Measurements from ENCODE around the gene IPCEF1.

IPCEF1 gene

GRCh38 chr6:154166140-154166539 lies 190.5 kb downstream of the IPCEF1 start:
- DNase-seq (ENCODE audit: low read depth in 2 of 2, low spot score in 1 of 2) = no peak

DNA sequence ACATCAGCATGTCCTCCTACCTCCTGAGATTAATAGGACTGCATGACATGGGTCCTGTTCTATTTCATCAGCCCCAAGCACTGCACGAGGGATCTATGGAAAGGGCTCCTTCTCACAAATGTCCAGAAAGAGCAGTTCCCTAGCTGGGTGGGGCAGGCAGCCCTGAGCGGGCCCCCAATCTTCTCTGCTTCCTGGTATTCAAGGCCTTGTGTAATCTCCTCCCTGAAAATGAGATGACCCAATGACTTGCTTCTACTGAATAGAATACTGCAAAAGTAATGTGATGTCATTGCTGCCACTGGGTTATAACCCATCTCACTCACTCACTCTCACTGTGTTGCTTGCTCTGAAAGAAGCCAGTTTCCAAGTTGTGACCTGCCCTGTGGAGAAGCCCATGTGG lies 191.1 kb downstream of the IPCEF1 start:
- no peak for DNase-seq (ENCODE audit: low read depth in 2 of 2, low spot score in 1 of 2)

DNA sequence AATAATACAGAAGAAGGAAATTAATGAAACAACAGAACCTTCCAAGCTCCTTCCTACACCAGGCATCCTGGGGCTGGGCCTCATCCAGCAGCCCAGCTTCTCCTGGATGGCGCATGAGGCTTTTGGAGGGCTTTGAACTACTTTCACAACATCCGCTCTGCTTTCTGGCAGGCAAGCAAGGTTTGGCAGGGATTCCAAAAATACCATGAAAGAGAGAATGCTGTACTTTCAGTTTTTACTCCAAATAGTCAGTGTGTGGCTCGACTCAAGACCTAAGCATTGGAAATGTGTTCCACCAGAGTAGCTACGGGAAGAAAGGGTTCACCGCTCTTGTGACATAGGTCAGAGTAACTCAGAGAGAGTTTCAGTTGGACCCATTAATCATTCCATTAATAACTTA lies 192.2 kb downstream of the IPCEF1 start:
- no peak for DNase-seq (ENCODE audit: low read depth in 2 of 2, low spot score in 1 of 2)

DNA sequence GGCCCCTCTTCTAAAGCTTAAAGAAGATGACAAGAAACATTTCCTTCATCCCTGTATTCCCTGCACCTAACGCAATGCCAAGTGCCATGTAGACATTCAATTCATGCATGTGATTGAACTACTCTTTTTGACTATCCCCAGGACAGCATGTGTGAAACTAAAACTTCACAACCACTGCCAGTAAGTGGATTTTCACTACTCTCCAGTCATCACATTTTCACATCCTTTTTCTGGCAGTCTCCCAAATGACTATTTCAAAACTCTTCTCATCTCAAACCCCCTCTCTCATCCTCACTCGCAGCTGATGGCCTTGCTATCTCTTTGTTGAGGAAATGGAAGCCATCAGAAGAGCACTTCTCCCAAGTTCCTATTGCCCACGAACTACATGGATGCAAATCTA lies 194.9 kb downstream of the IPCEF1 start:
- no peak for DNase-seq (ENCODE audit: low read depth in 2 of 2, low spot score in 1 of 2)

DNA sequence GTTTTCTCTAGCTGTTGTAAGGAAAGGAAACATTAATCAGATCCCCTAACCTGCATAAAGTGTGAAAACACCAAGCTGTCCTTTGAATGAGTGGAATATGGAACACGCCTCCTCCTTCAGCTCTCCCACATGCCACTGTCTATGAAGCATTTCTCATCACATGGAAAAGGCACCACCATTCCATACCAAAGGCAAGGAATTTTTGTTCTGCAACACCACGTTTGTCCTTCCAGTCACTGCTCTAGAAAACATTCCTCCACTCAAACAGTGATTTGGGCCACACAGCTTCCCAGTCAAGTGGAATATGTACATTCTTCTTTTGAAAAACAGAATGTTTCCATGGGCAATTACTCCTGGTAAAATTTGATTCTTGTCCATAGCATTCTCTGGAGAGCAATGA lies 197.5 kb downstream of the IPCEF1 start:
- DNase-seq (ENCODE audit: low read depth in 2 of 2, low spot score in 1 of 2) = no peak

GRCh38 chr6:154157706-154158105 lies 198.9 kb downstream of the IPCEF1 start:
- no peak for DNase-seq (ENCODE audit: low read depth in 2 of 2, low spot score in 1 of 2)

GRCh38 chr6:154157082-154157481 lies 199.5 kb downstream of the IPCEF1 start:
- peak in 1 of 2 donors; percentile 19 for DNase-seq (ENCODE audit: low read depth in 2 of 2, low spot score in 1 of 2)

GRCh38 chr6:154156135-154156896 lies 200.3 kb downstream of the IPCEF1 start:
- peak in 1 of 2 donors; percentile 47 for DNase-seq (ENCODE audit: low read depth in 2 of 2, low spot score in 1 of 2)

GRCh38 chr6:154154389-154154967 lies 202.1 kb downstream of the IPCEF1 start:
- DNase-seq (ENCODE audit: low read depth in 2 of 2, low spot score in 1 of 2) = peak; percentile 17 to 46

DNA sequence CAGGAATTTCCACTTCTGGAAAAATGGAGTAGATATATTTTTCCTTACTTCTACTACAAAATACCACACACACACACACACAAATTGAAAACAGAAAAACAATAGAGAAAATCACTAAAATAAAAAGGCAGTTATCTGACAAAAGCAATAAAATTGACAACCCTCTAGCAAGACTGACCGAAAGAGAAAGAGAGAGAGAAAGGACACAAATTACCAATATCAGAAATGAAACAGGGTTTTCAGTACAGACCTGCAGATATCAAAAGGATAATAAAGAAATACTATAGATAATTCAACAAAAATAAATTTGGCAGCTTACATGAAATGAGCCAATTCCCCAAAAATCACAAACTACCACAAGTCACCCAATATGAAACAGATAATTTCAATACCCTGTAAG lies 212.8 kb downstream of the IPCEF1 start:
- no peak for DNase-seq (ENCODE audit: low read depth in 2 of 2, low spot score in 1 of 2)

DNA sequence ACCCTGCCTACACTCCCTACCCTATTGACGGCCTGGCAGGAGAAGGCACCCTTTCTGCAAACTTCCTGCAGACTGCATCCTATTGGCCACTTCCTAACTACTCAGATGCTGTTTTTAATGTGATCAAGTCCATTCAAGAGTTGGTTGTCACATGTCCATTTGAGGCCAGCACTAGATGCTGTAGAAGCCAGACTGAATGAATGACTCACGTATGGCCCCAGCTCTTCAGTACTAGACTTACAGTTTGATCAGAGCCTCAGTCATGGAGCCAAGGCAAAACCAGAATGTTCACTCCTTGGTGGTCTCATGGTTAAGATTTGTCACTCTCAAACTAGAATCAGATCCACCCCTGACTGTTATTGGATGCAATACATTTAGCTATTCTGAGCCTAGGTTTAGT lies 215.9 kb downstream of the IPCEF1 start:
- DNase-seq (ENCODE audit: low read depth in 2 of 2, low spot score in 1 of 2) = no peak

DNA sequence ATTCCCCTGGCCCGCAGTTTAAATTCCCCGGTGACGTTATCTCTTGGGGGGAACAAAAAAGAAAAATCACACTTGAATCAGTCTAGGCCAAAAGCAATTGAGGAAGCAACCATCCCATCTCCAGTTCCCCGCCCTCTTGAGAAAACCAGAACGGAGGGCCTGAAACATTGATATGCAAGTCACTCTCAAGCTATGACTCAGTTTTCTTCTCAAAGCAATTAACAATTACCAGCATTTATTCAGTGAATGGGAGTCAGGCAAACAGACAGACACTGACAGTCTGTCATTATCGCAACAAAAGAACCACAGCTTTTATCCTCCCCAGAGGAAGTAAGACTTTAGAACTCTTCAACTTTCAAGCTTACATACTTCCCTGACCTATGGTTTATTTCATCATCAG lies 216.7 kb downstream of the IPCEF1 start:
- DNase-seq (ENCODE audit: low read depth in 2 of 2, low spot score in 1 of 2) = no peak

GRCh38 chr6:154138793-154139192 lies 217.8 kb downstream of the IPCEF1 start:
- DNase-seq (ENCODE audit: low read depth in 2 of 2, low spot score in 1 of 2) = no peak

DNA sequence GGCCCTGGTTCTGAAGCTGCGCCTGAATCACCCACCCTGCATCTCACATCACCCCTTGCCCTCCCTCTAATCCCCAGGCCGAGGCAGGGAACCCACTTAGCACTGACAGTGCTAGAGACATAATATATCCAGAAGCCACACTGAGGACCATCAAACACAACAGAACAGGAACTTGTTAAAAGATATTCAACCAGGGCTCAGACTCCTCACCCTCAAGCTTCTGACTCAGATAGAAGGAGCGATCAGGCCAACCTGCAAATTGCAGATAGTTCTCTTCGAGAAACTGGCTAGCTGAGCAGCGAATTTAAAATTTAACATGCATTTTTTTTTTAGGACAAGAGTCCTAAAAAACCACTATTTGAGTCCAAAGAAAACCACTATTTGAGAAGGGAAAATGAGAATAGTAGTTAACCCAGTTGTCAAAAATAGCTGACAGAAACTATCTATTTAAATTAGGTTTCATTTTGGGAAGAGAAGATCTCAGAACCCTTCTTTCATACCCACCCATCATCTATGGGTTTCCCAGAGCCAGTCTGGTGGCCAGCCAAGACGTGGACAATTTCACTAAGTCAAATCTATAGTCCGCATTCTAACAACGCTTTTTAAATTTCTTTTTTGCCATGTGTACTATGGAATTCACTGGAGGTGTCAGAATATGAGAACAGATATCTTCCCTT lies 222.0 kb downstream of the IPCEF1 start:
- DNase-seq (ENCODE audit: low read depth in 2 of 2, low spot score in 1 of 2) = no peak

DNA sequence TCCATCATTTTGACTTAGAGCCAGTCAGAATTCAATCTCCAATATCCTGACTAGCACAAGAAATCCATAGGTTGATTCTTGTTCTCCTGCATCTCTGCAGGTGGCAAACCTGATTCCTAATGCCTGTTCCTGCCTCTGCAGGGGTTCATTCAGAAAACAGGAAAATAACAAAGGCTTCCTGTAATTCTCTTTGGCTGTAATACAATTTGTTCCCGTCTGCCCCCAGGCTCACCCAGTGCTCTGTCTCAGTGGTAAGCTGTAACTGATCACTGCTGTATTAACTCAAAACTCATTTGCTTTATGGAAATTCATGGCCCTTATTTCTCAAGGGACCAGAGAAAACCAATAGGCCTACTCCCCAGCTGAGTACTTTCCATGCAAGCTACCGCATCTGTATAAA lies 228.9 kb downstream of the IPCEF1 start:
- no peak for DNase-seq (ENCODE audit: low read depth in 2 of 2, low spot score in 1 of 2)

- no peak for DNase-seq (ENCODE audit: low read depth in 2 of 2, low spot score in 1 of 2)
Measured at GRCh38 chr6:154125421-154125820, 231.2 kb downstream of the IPCEF1 start.

- no peak for DNase-seq (ENCODE audit: low read depth in 2 of 2, low spot score in 1 of 2)
Measured at GRCh38 chr6:154123155-154123956, 233.2 kb downstream of the IPCEF1 start.

DNA sequence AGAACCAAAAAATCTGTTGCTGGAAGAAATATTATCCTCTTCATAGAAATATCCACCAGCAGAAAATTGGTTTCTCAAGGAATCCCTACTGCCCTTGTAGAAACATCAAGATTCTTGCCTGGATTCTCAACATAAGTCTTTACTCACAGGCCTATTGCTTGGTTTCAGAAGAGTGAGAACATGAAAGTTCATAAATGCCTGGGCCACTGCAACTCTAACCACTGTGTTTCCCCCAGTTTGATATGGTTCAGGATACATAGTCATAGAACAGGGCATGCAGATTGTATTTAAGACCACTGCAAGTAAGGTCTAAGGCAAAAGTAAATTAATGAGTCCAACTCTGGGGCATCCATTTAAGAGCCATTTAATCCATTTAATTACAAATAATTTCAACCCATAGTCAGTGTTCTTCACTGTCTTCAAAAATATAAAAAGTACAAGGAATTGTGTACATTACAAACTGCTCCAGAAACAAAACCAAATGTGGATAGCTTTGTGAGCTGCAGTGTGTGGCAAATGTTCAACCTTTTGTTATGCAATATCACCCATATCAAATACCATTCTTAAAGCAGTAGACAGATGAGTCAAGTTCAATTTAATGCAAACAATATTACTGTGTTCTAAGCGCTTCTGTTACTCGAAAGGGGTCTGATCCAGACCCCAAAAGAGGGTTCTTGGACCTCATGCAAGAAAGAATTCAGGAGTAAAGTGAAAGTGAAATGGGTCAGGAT lies 234.2 kb downstream of the IPCEF1 start:
- DNase-seq (ENCODE audit: low read depth in 2 of 2, low spot score in 1 of 2) = no peak

DNA sequence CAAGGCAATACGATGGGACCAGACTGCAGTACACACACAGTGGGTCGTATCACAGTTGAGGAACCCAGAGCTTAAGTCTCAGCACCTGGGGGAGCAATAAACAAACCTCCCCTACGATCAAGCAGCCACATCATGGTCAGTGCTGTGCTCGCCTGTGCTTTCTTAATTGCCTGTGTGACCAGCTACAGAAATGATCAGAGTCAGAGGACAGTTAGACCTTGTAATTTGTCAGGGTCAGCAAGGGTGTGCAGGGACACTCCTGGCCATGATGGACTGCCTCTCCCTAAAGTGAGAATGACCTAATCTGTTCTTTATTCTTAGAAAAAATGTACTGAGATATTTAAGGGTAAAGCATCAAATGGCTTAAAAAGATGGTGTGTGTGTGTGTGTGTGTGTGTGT lies 239.1 kb downstream of the IPCEF1 start:
- DNase-seq (ENCODE audit: low read depth in 2 of 2, low spot score in 1 of 2) = no peak

GRCh38 chr6:154113392-154113791 lies 243.2 kb downstream of the IPCEF1 start:
- DNase-seq (ENCODE audit: low read depth in 2 of 2, low spot score in 1 of 2) = no peak
